Measurements from ENCODE around the gene TERT. TPM values are rescaled to one million over a fixed set of nuclear protein-coding genes. Genes with fewer than 3 reads are reported as not detected.
"Not testable (repeated sequence)": the region's sequence is repeated elsewhere in the genome, so short reads cannot be mapped to it uniquely, and the experiment has no call there.

TERT gene
- total and polyA plus RNA-seq, 2 of the 13 experiments (the other 11 are each of a cell fraction or from before 2014, with no cell fraction given), result 4.3 to 5.9 TPM

- TF ChIP-seq ZNF234 (CRISPR knock-in tag; conservative IDR thresholded peaks at IDR 0.05) (no peak), ZNF781 (CRISPR knock-in tag; IDR thresholded peaks at IDR 0.05; ENCODE audit: borderline replicate concordance, not compliant biosample characterization) (no peak)
These were observed 1.9 kb downstream of the TERT start (continued) for GRCh38 chr5:1292846-1293415.

DNA sequence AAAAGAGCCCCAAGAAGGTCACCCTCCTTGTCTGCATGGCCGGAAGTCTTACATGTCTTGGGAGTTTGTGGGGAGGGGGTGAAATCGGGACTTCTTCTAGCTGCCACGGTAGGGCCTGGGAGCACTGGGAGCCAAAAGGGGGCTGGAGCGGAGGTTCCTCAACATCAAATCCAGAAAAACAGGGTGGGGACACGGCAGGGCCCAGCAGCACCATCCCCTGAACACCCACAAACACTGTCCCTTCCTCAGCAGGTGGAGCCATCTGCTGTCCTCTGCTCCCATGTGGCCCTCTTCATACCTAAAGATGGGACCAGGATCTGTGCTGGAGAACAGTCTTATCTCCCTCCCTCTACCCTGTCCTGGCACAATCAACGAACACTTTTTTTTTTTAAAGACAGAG lies 2.7 kb downstream of the TERT start:
- WGBS (ENCODE audit: low lambda C conversion rate), result 67% methylated on average over 5 of the region's 6 CpGs
- no peak overlapping the region for H3K4me2 ChIP-seq (ENCODE audit: low read depth, low read length)
- ChIA-PET CTCF (ENCODE audit: low intra/inter-chr PET ratio, low total read pairs) (no interaction called here), POLR2A (no interaction called here)
- in situ Hi-C loops (cut with HindIII; ENCODE audit: extremely low pct_ligation_motif_present, low pct_unique_long_range_greater_than_20kb) (no loop called here), intact Hi-C loops (cut with micrococcal nuclease; ENCODE audit: unreplicated experiment) (no loop called here)
- H3K4me1 ChIP-seq (ENCODE audit: insufficient read depth, low read length), result peaks cover 18% of the 10 kb centered on the region
- no peak overlapping the region for H3K27ac ChIP-seq (ENCODE audit: extremely low read length, insufficient read depth, low read length)
- TF ChIP-seq STAG1 (CRISPR knock-in tag; IDR thresholded peaks at IDR 0.05), result 0 out of 2 replicates have a peak, but pooled peaks have one; percentile 4
- TF ChIP-seq CENPT (CRISPR knock-in tag; IDR thresholded peaks at IDR 0.05; ENCODE audit: low read depth), result no peak
- no peaks in the 10 kb centered on the region for H4K20me1 ChIP-seq (ENCODE audit: insufficient read depth, low read length)
- peaks cover 5 to 17% of the 10 kb centered on the region in 2 experiments; a peak in 3 of 5 replicates for H3K27me3 ChIP-seq (ENCODE audit: control insufficient read depth in 1 of 2, insufficient read depth in 2 of 2, low read length in 2 of 2)
- BruUV-seq (replicated peaks), result TSS peak; percentile 51
- H3K9ac ChIP-seq (ENCODE audit: insufficient read depth, low read depth, low read length), result no peak overlapping the region
- H3K4me3 ChIP-seq (replicated peaks in 1 of 3; ENCODE audit: insufficient read depth in 1 of 3, low read depth in 2 of 3, low read length in 3 of 3), result no peak overlapping the region
- H3K79me2 ChIP-seq (ENCODE audit: insufficient read depth, low read length), result no peaks in the 10 kb centered on the region
- ATAC-seq, result no peak
- no peaks in the 10 kb centered on the region for H3K36me3 ChIP-seq (replicated peaks in 1 of 2; ENCODE audit: control insufficient read depth in 1 of 2, insufficient read depth in 2 of 2, low read length in 2 of 2)
- no peak for DNase-seq (ENCODE audit: low spot score)
- H3K9me3 ChIP-seq (ENCODE audit: low read length), result no peaks in the 10 kb centered on the region
- no peak overlapping the region for H2AFZ ChIP-seq (ENCODE audit: low read length)
- FAIRE-seq, result no peak

- WGBS (ENCODE audit: low lambda C conversion rate), result 54% methylated on average over 19 of the region's 24 CpGs
- H3K9me3 ChIP-seq (ENCODE audit: low read length), result no peaks in the 10 kb centered on the region
- no peaks in the 10 kb centered on the region for H3K79me2 ChIP-seq (ENCODE audit: insufficient read depth, low read length)
- ChIA-PET POLR2A (no interaction called here), CTCF (ENCODE audit: low intra/inter-chr PET ratio, low total read pairs) (no interaction called here)
- in situ Hi-C loops (cut with HindIII; ENCODE audit: extremely low pct_ligation_motif_present, low pct_unique_long_range_greater_than_20kb), result no loop called here
- H3K9ac ChIP-seq (ENCODE audit: insufficient read depth, low read depth, low read length), result no peak overlapping the region
- no TSS peak for BruUV-seq (replicated peaks)
- peaks cover 15% of the 10 kb centered on the region for H3K4me1 ChIP-seq (ENCODE audit: insufficient read depth, low read length)
- no peaks in the 10 kb centered on the region for H3K36me3 ChIP-seq (replicated peaks in 1 of 2; ENCODE audit: control insufficient read depth in 1 of 2, insufficient read depth in 2 of 2, low read length in 2 of 2)
- FAIRE-seq (no peak), DNase-seq (ENCODE audit: low spot score) (no peak), ATAC-seq (no peak)
- no peak overlapping the region for H3K4me2 ChIP-seq (ENCODE audit: low read depth, low read length)
- TF ChIP-seq SMC3 (IDR thresholded peaks at IDR 0.05; ENCODE audit: low read length) (no peak), MAFK (conservative IDR thresholded peaks at IDR 0.05 in 1 of 2, IDR thresholded peaks at IDR 0.05 in 1 of 2; ENCODE audit: low read length in 2 of 2) (0 out of 4 replicates have a peak, but pooled peaks have one; percentile 11 to 36)
- no peak overlapping the region for H3K4me3 ChIP-seq (replicated peaks in 1 of 3; ENCODE audit: insufficient read depth in 1 of 3, low read depth in 2 of 3, low read length in 3 of 3)
- intact Hi-C loops (cut with micrococcal nuclease; ENCODE audit: unreplicated experiment), result no loop called here
- no peak overlapping the region for H2AFZ ChIP-seq (ENCODE audit: low read length)
- H3K27me3 ChIP-seq (ENCODE audit: control insufficient read depth in 1 of 2, insufficient read depth in 2 of 2, low read length in 2 of 2), result peaks cover 4 to 15% of the 10 kb centered on the region in 2 experiments; a peak in 3 of 5 replicates
- no peak overlapping the region for H3K27ac ChIP-seq (ENCODE audit: extremely low read length, insufficient read depth, low read length)
- H4K20me1 ChIP-seq (ENCODE audit: insufficient read depth, low read length), result no peaks in the 10 kb centered on the region
These were observed 3.2 kb downstream of the TERT start for GRCh38 chr5:1291611-1292080.

- H3K4me2 ChIP-seq (ENCODE audit: low read depth, low read length); DNase-seq (ENCODE audit: low spot score); intact Hi-C loops (cut with micrococcal nuclease; ENCODE audit: unreplicated experiment); H3K9me3 ChIP-seq (ENCODE audit: low read length); in situ Hi-C loops (cut with HindIII; ENCODE audit: extremely low pct_ligation_motif_present, low pct_unique_long_range_greater_than_20kb); H3K4me3 ChIP-seq (replicated peaks in 1 of 3; ENCODE audit: insufficient read depth in 1 of 3, low read depth in 2 of 3, low read length in 3 of 3); BruUV-seq (replicated peaks); H3K27ac ChIP-seq (ENCODE audit: extremely low read length, insufficient read depth, low read length); H3K4me1 ChIP-seq (ENCODE audit: insufficient read depth, low read length); ATAC-seq; POLR2A ChIA-PET; H3K9ac ChIP-seq (ENCODE audit: insufficient read depth, low read depth, low read length); H3K36me3 ChIP-seq (replicated peaks in 1 of 2; ENCODE audit: control insufficient read depth in 1 of 2, insufficient read depth in 2 of 2, low read length in 2 of 2); H3K79me2 ChIP-seq (ENCODE audit: insufficient read depth, low read length); CTCF ChIA-PET (ENCODE audit: low intra/inter-chr PET ratio, low total read pairs); FAIRE-seq; H2AFZ ChIP-seq (ENCODE audit: low read length); H4K20me1 ChIP-seq (ENCODE audit: insufficient read depth, low read length); H3K27me3 ChIP-seq (ENCODE audit: control insufficient read depth in 1 of 2, insufficient read depth in 2 of 2, low read length in 2 of 2): not testable (repeated sequence)
- 100% methylated on average over 1 of the region's 24 CpGs for WGBS (ENCODE audit: low lambda C conversion rate)
These were observed 3.9 kb downstream of the TERT start for GRCh38 chr5:1290956-1291355.

Measured in HepG2 (cell line).